OCI-LY3 (cell line): ENCODE data around the gene GPAM.

Experiments used
- CTCF ChIP-seq: fragments of 200-600, 300-600 bp; sonication (generic); IDR thresholded peaks from 2 replicates; pipeline ENCODE4 v1.5.1; 2014; ENCODE audit warnings: antibody characterized with exemption, low read length, low read depth
- EZH2phosphoT487 ChIP-seq: fragments of 200-600 bp; shearing (Covaris generic); IDR thresholded peaks from 2 replicates; pipeline ENCODE4 v1.6.1; 2018; ENCODE audit warnings: antibody characterized with exemption, mixed run types, low read depth

- TF ChIP-seq CTCF (no peak), EZH2phosphoT487 (no peak)
These were observed 8.2 kb downstream of the GPAM start for GRCh38 chr10:112175409-112175808.
